ENCODE data around the gene LRP1-AS.

Gene LRP1-AS

GRCh38 chr12:57135527-57136326 is 11.7 kb downstream of the LRP1-AS start:
- H3K4me3 ChIP-seq: peak overlapping the region; percentile 63
- no peak for DNase-seq (ENCODE audit: low spot score)
- peak overlapping the region; percentile 90 to 99 for H3K27ac ChIP-seq
- TF ChIP-seq CTCF (IDR thresholded peaks at IDR 0.05): no peak

- no peak for TF ChIP-seq CTCF (IDR thresholded peaks at IDR 0.05)
- Histone ChIP-seq H3K4me3 (peak overlapping the region; percentile 63), H3K27ac (peak overlapping the region; percentile 90 to 99)
- no peak for DNase-seq (ENCODE audit: low spot score)
Measured at GRCh38 chr12:57134949-57135348, 12.5 kb downstream of the LRP1-AS start.

- peak overlapping the region; percentile 81 for H3K4me3 ChIP-seq
- H3K27ac ChIP-seq: peak overlapping the region; percentile 90 to 99
- no peak for DNase-seq (ENCODE audit: low spot score)
- TF ChIP-seq CTCF (IDR thresholded peaks at IDR 0.05): no peak
Measured at GRCh38 chr12:57133916-57134315, 13.5 kb downstream of the LRP1-AS start.

GRCh38 chr12:57133013-57133569 is 14.3 kb downstream of the LRP1-AS start:
- DNase-seq (ENCODE audit: low spot score): no peak
- Histone ChIP-seq H3K27ac (peak overlapping the region; percentile 90 to 99), H3K4me3 (peak overlapping the region; percentile 81)
- TF ChIP-seq CTCF (IDR thresholded peaks at IDR 0.05): no peak

GRCh38 chr12:57131896-57132744 is 15.3 kb downstream of the LRP1-AS start:
- Histone ChIP-seq H3K27ac (peak overlapping the region; percentile 90 to 99), H3K4me3 (peak overlapping the region; percentile 81)
- no peak for TF ChIP-seq CTCF (IDR thresholded peaks at IDR 0.05)
- no peak for DNase-seq (ENCODE audit: low spot score)

GRCh38 chr12:57130941-57131340 is 16.5 kb downstream of the LRP1-AS start:
- no peak for DNase-seq (ENCODE audit: low spot score)
- no peak for TF ChIP-seq CTCF (IDR thresholded peaks at IDR 0.05)
- peak overlapping the region; percentile 90 to 99 for H3K27ac ChIP-seq

More at GRCh38 chr12:57130941-57131340, 16.5 kb downstream of the LRP1-AS start:
- H3K4me3 ChIP-seq: peak overlapping the region; percentile 81

Measured in coronary artery (tissue), 2 donors.